Measurements from ENCODE around the gene TUBA4B. TPM values are rescaled to one million over a fixed set of nuclear protein-coding genes. Genes with fewer than 3 reads are reported as not detected.

The TUBA4B gene
- total RNA-seq, 4 donors from 2014 or later = not detected

DNA sequence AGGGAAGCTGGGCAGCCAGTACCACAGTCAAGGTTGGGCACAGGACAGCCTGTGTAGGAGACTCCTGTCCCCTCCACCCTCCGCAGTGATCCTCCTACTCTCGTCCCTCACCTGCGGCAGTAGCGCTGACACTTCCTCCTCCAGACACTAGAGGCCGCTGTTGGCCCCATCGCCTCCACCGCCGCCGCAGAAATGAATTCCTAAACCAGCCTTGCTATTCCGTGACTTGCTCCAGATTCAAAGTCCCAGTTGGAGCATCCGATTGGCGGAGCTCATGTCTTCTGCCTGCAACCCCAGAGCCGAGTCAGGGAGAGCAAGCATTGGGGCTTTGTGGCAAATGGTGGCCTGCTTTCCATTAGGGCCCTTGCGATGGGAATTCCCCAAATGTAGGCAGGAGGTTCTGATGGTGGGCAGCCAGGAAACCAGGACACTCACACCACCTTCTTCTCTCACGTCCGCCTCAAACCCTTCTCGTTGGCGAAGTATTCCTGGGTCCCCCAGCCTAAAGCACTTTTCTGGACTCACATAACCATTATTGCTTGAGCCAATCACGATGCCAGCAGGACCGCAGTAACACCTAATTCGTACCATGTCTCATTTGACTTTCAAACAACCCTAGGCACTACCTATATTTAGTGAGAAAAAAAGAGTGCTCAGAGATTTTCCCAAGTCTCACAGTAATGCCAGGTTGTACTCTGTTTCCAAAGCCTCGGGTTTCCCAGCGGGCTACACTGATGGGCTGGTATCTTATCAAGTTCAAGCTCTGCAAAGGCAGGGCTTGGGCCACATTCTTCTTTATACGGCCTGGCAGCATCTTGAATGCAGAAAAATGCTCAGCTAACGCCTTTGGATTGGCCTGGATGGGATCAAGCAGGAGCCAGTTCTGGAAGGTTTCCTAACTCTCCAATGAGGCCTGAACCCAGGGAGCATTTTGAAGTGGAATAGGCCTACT is 24.9 kb downstream of the TUBA4B start:
- H3K27ac ChIP-seq = peak overlapping the region; percentile 94 to 100 (median 100)
- WGBS, 2 donors = 20 to 28% methylated on average over 25 of the region's 25 CpGs
- TF ChIP-seq EP300 (IDR thresholded peaks at IDR 0.05) (peak in 1 of 2 donors; percentile 73), POLR2A (IDR thresholded peaks at IDR 0.05) (no peak)
- TF ChIP-seq, protein P1, sequence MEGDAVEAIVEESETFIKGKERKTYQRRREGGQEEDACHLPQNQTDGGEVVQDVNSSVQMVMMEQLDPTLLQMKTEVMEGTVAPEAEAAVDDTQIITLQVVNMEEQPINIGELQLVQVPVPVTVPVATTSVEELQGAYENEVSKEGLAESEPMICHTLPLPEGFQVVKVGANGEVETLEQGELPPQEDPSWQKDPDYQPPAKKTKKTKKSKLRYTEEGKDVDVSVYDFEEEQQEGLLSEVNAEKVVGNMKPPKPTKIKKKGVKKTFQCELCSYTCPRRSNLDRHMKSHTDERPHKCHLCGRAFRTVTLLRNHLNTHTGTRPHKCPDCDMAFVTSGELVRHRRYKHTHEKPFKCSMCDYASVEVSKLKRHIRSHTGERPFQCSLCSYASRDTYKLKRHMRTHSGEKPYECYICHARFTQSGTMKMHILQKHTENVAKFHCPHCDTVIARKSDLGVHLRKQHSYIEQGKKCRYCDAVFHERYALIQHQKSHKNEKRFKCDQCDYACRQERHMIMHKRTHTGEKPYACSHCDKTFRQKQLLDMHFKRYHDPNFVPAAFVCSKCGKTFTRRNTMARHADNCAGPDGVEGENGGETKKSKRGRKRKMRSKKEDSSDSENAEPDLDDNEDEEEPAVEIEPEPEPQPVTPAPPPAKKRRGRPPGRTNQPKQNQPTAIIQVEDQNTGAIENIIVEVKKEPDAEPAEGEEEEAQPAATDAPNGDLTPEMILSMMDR (IDR thresholded peaks at IDR 0.05) = peak; percentile 95 to 99 (median 97)
- peak; percentile 65 to 81 for DNase-seq (ENCODE audit: low spot score in 2 of 2)
- H3K4me1 ChIP-seq = peaks cover 0 to 47% (median 26%) of the 10 kb centered on the region in 4 donors
- no peaks in the 10 kb centered on the region for H3K9me3 ChIP-seq
- peak overlapping the region in 2 of 4 donors; percentile 6 to 22 for H3K4me3 ChIP-seq
- no peaks in the 10 kb centered on the region for H3K27me3 ChIP-seq
- H3K36me3 ChIP-seq = peaks cover 0 to 26% (median 0%) of the 10 kb centered on the region in 3 donors

DNA sequence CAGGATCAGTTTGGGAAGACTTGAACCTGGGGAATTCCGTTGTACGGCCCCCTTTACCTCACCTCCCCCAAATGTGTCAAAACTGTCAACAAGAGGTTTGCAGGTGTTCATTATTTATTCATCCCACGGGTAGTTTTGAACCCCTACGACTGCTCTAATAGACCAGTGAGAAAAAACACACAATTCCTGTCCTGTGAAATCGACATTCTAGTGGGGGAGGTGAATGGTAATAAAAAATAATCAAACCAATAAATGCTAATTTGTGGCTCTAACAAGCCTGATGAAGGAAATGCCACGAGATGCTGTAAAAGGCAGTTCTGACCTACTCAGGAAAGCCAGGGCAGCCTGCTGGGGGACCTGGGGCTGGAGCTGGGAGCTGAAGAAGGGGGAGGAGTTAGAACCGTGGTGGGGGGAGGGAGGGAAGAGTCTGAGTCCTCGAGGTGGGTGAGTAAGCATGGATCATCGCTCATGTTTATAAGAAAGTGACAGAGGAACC is 25.7 kb downstream of the TUBA4B start:
- H3K9me3 ChIP-seq = no peaks in the 10 kb centered on the region
- H3K36me3 ChIP-seq = peaks cover 0 to 33% (median 0%) of the 10 kb centered on the region in 3 donors
- peak overlapping the region; percentile 94 to 100 (median 100) for H3K27ac ChIP-seq
- TF ChIP-seq, protein P1 (IDR thresholded peaks at IDR 0.05) = no peak
- H3K4me3 ChIP-seq = peak overlapping the region; percentile 6 to 95 (median 75)
- DNase-seq (ENCODE audit: low spot score in 2 of 2) = no peak
- H3K27me3 ChIP-seq = no peaks in the 10 kb centered on the region
- peaks cover 0 to 55% (median 28%) of the 10 kb centered on the region in 4 donors for H3K4me1 ChIP-seq
- WGBS, 2 donors = 10 to 19% methylated on average over 9 of the region's 9 CpGs

DNA sequence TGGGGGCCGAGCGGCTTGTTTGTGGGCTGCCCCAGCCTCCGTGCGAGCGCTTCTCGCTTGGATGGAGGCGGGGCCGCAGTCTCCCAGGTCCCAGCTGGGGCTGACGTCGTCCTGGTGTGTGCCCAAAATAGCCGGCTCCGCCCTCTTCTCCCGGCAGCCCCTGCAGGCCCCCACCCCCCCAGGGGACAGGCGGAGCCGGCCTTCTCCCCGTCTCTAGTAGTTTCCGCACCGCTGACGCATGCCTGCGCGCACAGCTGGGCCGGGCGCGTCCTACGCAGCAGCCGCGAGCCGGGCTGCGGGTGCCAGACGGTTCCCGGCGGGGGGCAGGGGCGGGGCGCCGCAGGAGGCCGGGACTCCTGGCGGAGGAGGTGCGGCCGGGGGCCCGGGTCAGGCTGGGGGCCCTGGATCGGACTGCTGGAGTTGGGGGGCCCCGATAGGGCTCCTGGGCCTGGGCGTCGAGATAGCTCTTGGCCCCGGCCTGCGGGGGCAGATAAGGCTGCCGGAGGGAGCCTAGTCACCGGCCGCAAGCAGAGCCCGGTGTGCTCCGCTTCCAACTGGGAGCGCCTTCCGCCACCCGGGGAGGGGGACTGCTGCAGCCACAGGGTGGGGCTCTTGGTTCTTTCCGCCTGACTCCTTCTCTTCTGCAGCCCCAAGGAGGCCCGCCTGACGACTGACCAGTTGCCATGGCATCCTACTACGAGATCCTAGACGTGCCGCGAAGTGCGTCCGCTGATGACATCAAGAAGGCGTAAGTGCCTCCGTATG is 26.3 kb downstream of the TUBA4B start, which contains the start of gene DNAJB2:
Gene DNAJB2 (plus strand): TSS at position 216 of the 765 bp plus-strand sequence. CDS start 468 bp downstream, at position 684.
- Histone ChIP-seq H3K4me3 (peak within 1 kb of the TSS; percentile 65 to 95 (median 84)), H3K27ac (peak within 1 kb of the TSS; percentile 94 to 100 (median 100)), H3K4me1 (peaks cover 0 to 59% (median 29%) of the 10 kb centered on the region in 4 donors), H3K36me3 (peaks cover 0 to 39% (median 0%) of the 10 kb centered on the region in 3 donors), H3K9me3 (no peaks in the 10 kb centered on the region), H3K27me3 (no peaks in the 10 kb centered on the region)
- DNase-seq (ENCODE audit: low spot score in 2 of 2) = peak; percentile 96 to 97
- peak; percentile 90 to 95 for TF ChIP-seq POLR2A (IDR thresholded peaks at IDR 0.05)
- TF ChIP-seq, protein P1 (IDR thresholded peaks at IDR 0.05) = peak in 2 of 5 experiments; percentile 30 to 49
- peak; percentile 98 to 99 for TF ChIP-seq EP300 (IDR thresholded peaks at IDR 0.05)
- 0% methylated on average over 8 to 40 of the region's 65 CpGs for WGBS, 2 donors

DNA sequence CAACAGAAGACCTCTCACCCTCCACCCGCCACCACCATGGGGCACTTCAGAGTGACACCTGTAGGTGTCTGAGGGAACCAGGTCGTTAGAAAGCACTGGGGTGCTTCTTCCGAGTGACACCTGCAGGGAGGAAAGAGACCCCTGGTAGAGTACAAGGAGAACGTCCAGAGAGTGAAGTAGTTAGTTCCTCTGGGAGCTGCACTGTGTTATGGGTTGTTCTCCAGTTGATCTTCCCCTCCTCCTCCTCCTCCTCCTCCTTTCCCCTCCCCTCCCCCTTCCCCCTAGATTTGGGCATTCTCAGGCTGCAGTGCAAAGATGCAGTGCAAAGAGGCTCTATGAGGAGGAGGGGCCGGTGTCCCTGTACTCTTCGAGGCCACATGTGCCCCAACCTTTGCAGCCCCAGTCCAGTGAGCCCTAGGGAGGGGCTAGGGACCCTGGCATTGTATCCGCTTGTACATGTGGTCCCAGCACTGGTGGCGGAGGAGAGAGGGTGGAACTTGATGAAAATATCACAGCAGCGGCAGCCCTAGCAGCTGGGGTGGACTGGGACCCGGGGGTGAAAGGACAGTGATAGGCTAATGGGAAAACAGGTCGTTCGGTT is 27.0 kb downstream of the TUBA4B start:
- Histone ChIP-seq H3K36me3 (peaks cover 0 to 46% (median 3%) of the 10 kb centered on the region in 3 donors), H3K27ac (peak overlapping the region; percentile 94 to 100 (median 100)), H3K9me3 (no peaks in the 10 kb centered on the region), H3K27me3 (no peaks in the 10 kb centered on the region), H3K4me1 (peaks cover 0 to 66% (median 30%) of the 10 kb centered on the region in 4 donors), H3K4me3 (peak overlapping the region; percentile 65 to 95 (median 84))
- no peak for DNase-seq (ENCODE audit: low spot score in 2 of 2)
- 30 to 43% methylated on average over 11 to 12 of the region's 12 CpGs for WGBS, 2 donors
- TF ChIP-seq EP300 (IDR thresholded peaks at IDR 0.05) = no peak
- TF ChIP-seq, protein P1 (IDR thresholded peaks at IDR 0.05) = no peak
- no peak for TF ChIP-seq POLR2A (IDR thresholded peaks at IDR 0.05)

All from tibial nerve (tissue), 4 donors.